DOHH2 (cell line): ENCODE data around the gene ITPR2.
"Not testable (repeated sequence)": the region's sequence is repeated elsewhere in the genome, so short reads cannot be mapped to it uniquely, and the experiment has no call there.

Experiments used
- H3F3A ChIP-seq: fragments of 200-600 bp; sonication (generic), shearing (Covaris generic); 2 replicates; pipeline ENCODE4 v1.6.0; 2016; ENCODE audit warnings: antibody characterized with exemption, mild to moderate bottlenecking; ENCODE audit not compliant: control insufficient read depth, insufficient read depth
- H3K27ac ChIP-seq: fragments of 200-600 bp; sonication (generic); 2 replicates; pipeline ENCODE4 v1.5.1; 2014; ENCODE audit warnings: low read depth, mild to moderate bottlenecking, low read length, moderate library complexity
- H3K27me3 ChIP-seq: fragments of 200-600 bp; sonication (generic); 2 replicates; pipeline ENCODE4 v1.6.1; 2014; ENCODE audit warnings: mild to moderate bottlenecking, low read length, mixed read lengths; ENCODE audit not compliant: control insufficient read depth
- H3K36me3 ChIP-seq: fragments of 200-600 bp; sonication (generic); 2 replicates; pipeline ENCODE4 v1.6.1; 2014; ENCODE audit warnings: mild to moderate bottlenecking, low read length, moderate library complexity, mixed read lengths; ENCODE audit not compliant: control insufficient read depth
- H3K4me1 ChIP-seq: fragments of 200-600 bp; sonication (generic); 2 replicates; pipeline ENCODE4 v1.6.1; 2014; ENCODE audit warnings: mild to moderate bottlenecking, low read length, mixed read lengths; ENCODE audit not compliant: control insufficient read depth
- H3K4me2 ChIP-seq: fragments of 200-600 bp; sonication (generic); 2 replicates; pipeline ENCODE4 v1.6.0; 2014; ENCODE audit warnings: mild to moderate bottlenecking, low read length, moderate library complexity
- H3K4me3 ChIP-seq: fragments of 200-600 bp; sonication (generic); 2 replicates; pipeline ENCODE4 v1.5.1; 2014; ENCODE audit warnings: mild to moderate bottlenecking, low read length, mixed read lengths
- H3K79me2 ChIP-seq: fragments of 200-600 bp; sonication (generic); 2 replicates; pipeline ENCODE4 v1.6.1; 2014; ENCODE audit warnings: mild to moderate bottlenecking, low read length, mixed read lengths; ENCODE audit not compliant: control insufficient read depth
- H3K9me2 ChIP-seq: fragments of 200-600 bp; sonication (generic); replicated peaks from 2 replicates; pipeline ENCODE4 v1.6.1; 2014; ENCODE audit warnings: mild to moderate bottlenecking, low read length, mixed read lengths; ENCODE audit not compliant: control insufficient read depth
- H3K9me3 ChIP-seq: fragments of 200-600 bp; sonication (generic); 2 replicates; pipeline ENCODE4 v1.6.1; 2014; ENCODE audit warnings: antibody characterized with exemption, low read length, mixed read lengths; ENCODE audit not compliant: control insufficient read depth, insufficient read depth
- H4K20me1 ChIP-seq: fragments of 200-600 bp; sonication (generic); 2 replicates; pipeline ENCODE4 v1.6.0; 2014; ENCODE audit warnings: low read depth, mild to moderate bottlenecking, antibody characterized with exemption, low read length, moderate library complexity; ENCODE audit not compliant: control insufficient read depth, insufficient read depth
- EZH2phosphoT487 ChIP-seq: fragments of 200-600 bp; sonication (generic); IDR thresholded peaks from 2 replicates; pipeline ENCODE4 v1.6.1; 2017; ENCODE audit warnings: borderline replicate concordance, mild to moderate bottlenecking, antibody characterized with exemption, low read length, moderate library complexity, mixed read lengths
- TF ChIP-seq, protein P1 (sequence below): fragments of 200-600 bp; sonication (generic); IDR thresholded peaks from one replicate; pipeline ENCODE4 v1.5.1; 2014; ENCODE audit warnings: antibody characterized with exemption, mild to moderate bottlenecking, low read depth, low read length; ENCODE audit not compliant: poor library complexity, severe bottlenecking

Gene ITPR2

GRCh38 chr12:26647088-26647487, 185.9 kb downstream of the ITPR2 start:
- Histone ChIP-seq H3K4me1 (no peaks in the 10 kb centered on the region), H3K9me2 (no peaks in the 10 kb centered on the region), H3F3A (no peaks in the 10 kb centered on the region), H3K4me2 (no peak overlapping the region), H3K79me2 (no peaks in the 10 kb centered on the region), H3K9me3 (no peaks in the 10 kb centered on the region), H4K20me1 (no peaks in the 10 kb centered on the region), H3K36me3 (peaks cover 10% of the 10 kb centered on the region), H3K4me3 (no peak overlapping the region), H3K27me3 (no peaks in the 10 kb centered on the region), H3K27ac (no peak overlapping the region)
- no peak for TF ChIP-seq EZH2phosphoT487
- TF ChIP-seq, protein P1, sequence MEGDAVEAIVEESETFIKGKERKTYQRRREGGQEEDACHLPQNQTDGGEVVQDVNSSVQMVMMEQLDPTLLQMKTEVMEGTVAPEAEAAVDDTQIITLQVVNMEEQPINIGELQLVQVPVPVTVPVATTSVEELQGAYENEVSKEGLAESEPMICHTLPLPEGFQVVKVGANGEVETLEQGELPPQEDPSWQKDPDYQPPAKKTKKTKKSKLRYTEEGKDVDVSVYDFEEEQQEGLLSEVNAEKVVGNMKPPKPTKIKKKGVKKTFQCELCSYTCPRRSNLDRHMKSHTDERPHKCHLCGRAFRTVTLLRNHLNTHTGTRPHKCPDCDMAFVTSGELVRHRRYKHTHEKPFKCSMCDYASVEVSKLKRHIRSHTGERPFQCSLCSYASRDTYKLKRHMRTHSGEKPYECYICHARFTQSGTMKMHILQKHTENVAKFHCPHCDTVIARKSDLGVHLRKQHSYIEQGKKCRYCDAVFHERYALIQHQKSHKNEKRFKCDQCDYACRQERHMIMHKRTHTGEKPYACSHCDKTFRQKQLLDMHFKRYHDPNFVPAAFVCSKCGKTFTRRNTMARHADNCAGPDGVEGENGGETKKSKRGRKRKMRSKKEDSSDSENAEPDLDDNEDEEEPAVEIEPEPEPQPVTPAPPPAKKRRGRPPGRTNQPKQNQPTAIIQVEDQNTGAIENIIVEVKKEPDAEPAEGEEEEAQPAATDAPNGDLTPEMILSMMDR: no peak

DNA sequence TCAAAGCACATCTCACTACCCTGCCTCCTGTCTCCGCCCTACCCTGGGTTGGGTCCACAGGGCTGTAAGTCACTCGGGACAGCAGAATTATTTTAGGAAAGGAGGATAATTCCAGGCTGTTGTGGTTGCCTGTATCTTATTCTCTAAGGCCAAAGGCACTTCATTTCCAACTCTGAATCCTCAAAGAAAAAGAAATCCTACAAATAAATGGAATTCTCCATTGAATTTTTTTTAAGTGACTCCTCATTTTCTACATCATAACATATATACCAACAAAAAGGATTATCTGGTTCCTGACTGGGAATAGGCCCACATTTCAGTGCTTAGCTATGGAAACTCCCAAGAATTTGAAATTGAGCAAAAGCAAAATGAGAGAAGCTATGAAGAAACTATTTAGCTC, 186.4 kb downstream of the ITPR2 start:
- H3K9me2 ChIP-seq: no peaks in the 10 kb centered on the region
- no peaks in the 10 kb centered on the region for H3F3A ChIP-seq
- H3K36me3 ChIP-seq: peaks cover 7% of the 10 kb centered on the region; the same call in 1 of the 2 replicates
- H3K4me2 ChIP-seq: no peak overlapping the region
- H3K4me3 ChIP-seq: no peak overlapping the region
- H3K79me2 ChIP-seq: no peaks in the 10 kb centered on the region
- no peaks in the 10 kb centered on the region for H3K4me1 ChIP-seq
- no peaks in the 10 kb centered on the region for H4K20me1 ChIP-seq
- TF ChIP-seq, protein P1: no peak
- no peak for TF ChIP-seq EZH2phosphoT487
- H3K27ac ChIP-seq: no peak overlapping the region
- H3K27me3 ChIP-seq: no peaks in the 10 kb centered on the region
- H3K9me3 ChIP-seq: no peaks in the 10 kb centered on the region

- not testable (repeated sequence) for H3F3A ChIP-seq, H3K27ac ChIP-seq, H3K79me2 ChIP-seq, H3K9me3 ChIP-seq, H3K4me3 ChIP-seq, H3K9me2 ChIP-seq, H4K20me1 ChIP-seq, H3K27me3 ChIP-seq, H3K4me1 ChIP-seq, H3K4me2 ChIP-seq, H3K36me3 ChIP-seq
Observed at GRCh38 chr12:26644376-26644775, 188.6 kb downstream of the ITPR2 start.

GRCh38 chr12:26643532-26644315, 189.3 kb downstream of the ITPR2 start:
- H3K9me3 ChIP-seq: no peaks in the 10 kb centered on the region
- no peaks in the 10 kb centered on the region for H3F3A ChIP-seq
- H3K36me3 ChIP-seq: no peaks in the 10 kb centered on the region
- no peaks in the 10 kb centered on the region for H3K9me2 ChIP-seq
- H3K4me1 ChIP-seq: no peaks in the 10 kb centered on the region
- H3K27ac ChIP-seq: no peak overlapping the region
- no peaks in the 10 kb centered on the region for H4K20me1 ChIP-seq
- H3K4me3 ChIP-seq: no peak overlapping the region
- no peak overlapping the region for H3K4me2 ChIP-seq
- H3K27me3 ChIP-seq: no peaks in the 10 kb centered on the region
- H3K79me2 ChIP-seq: no peaks in the 10 kb centered on the region
- no peak for TF ChIP-seq EZH2phosphoT487
- TF ChIP-seq, protein P1: no peak
